Smooth muscle cell (in vitro differentiated cells): ENCODE data around the gene MICA. TPM values are rescaled to one million over a fixed set of nuclear protein-coding genes. Genes with fewer than 3 reads are reported as not detected.
"Not testable (repeated sequence)": the region's sequence is repeated elsewhere in the genome, so short reads cannot be mapped to it uniquely, and the experiment has no call there.

Source experiments
- DNase-seq: peaks from one replicate; lab custom pipeline; 2025; ENCODE audit not compliant: unreplicated experiment; lab: John Stamatoyannopoulos, UW
- H2AFZ ChIP-seq: fragments of 200-600 bp; sonication (generic); 2 replicates; pipeline ENCODE4 v1.6.0; 2016; ENCODE audit warnings: antibody characterized with exemption, low read depth, mild to moderate bottlenecking
- H3F3A ChIP-seq: fragments of 200-600 bp; sonication (generic); 2 replicates; pipeline ENCODE4 v1.6.0; 2017; ENCODE audit warnings: antibody characterized with exemption, low read depth
- H3K27ac ChIP-seq: fragments of 200-600 bp; sonication (generic); 2 replicates; pipeline ENCODE4 v1.5.1; 2016; ENCODE audit warnings: low read depth, mild to moderate bottlenecking
- H3K27me3 ChIP-seq: fragments of 200-600 bp; sonication (generic); 2 replicates; pipeline ENCODE4 v1.6.1; 2016; ENCODE audit warnings: low read depth, mild to moderate bottlenecking
- H3K36me3 ChIP-seq: fragments of 200-600 bp; sonication (generic); 2 replicates; pipeline ENCODE4 v1.5.1; 2016; ENCODE audit warnings: low read depth
- H3K4me1 ChIP-seq: fragments of 200-600 bp; sonication (generic); 2 replicates; pipeline ENCODE4 v1.5.1; 2016; ENCODE audit warnings: low read depth
- H3K4me2 ChIP-seq: fragments of 200-600 bp; sonication (generic); 2 replicates; pipeline ENCODE4 v1.6.0; 2016; ENCODE audit warnings: mild to moderate bottlenecking
- H3K4me3 ChIP-seq: fragments of 200-600 bp; sonication (generic); 2 replicates; pipeline ENCODE4 v1.5.1; 2016; ENCODE audit warnings: mild to moderate bottlenecking
- H3K79me2 ChIP-seq: fragments of 200-600 bp; sonication (generic); 2 replicates; pipeline ENCODE4 v1.6.0; 2016; ENCODE audit warnings: low read depth, mild to moderate bottlenecking
- H3K9ac ChIP-seq: fragments of 200-600 bp; sonication (generic); 2 replicates; pipeline ENCODE4 v1.6.0; 2016; ENCODE audit warnings: low read depth
- H3K9me3 ChIP-seq: fragments of 200-600 bp; sonication (generic); replicated peaks from 2 replicates; pipeline ENCODE4 v1.5.1; 2016; ENCODE audit warnings: low read depth
- H4K20me1 ChIP-seq: fragments of 200-600 bp; sonication (generic); 2 replicates; pipeline ENCODE4 v1.6.0; 2016; ENCODE audit warnings: low read depth
- CTCF ChIP-seq: fragments of 200-600 bp; sonication (generic); IDR thresholded peaks from 2 replicates; pipeline ENCODE4 v1.5.1; 2017; ENCODE audit warnings: borderline replicate concordance, mild to moderate bottlenecking, antibody characterized with exemption; ENCODE audit not compliant: insufficient read depth, poor library complexity, severe bottlenecking
- WGBS: methylation state at CpG from one replicate; pipeline ENCODE4 v1.1.7; 2016; ENCODE audit warnings: low lambda C conversion rate; 5-methylcytosine and 5-hydroxymethylcytosine counted together
- polyA plus RNA-seq: library from polyadenylated mRNA; unstranded; fragments of >200 nt; fragmentation: Nextera tagmentation; extraction: Ambion mirVana; gene quantifications from 2 replicates; pipeline ENCODE4 v1.2.1, GENCODE V29; 2016
- total RNA-seq: library from RNA; depleted of rRNA; stranded (reverse); fragments of >200 nt; gene quantifications from 2 replicates; pipeline ENCODE4 v1.2.3, GENCODE V29; 2014

The MICA gene
- total and polyA plus RNA-seq, 2 experiments from 2014 or later: 54.2 to 60.8 TPM

- no peak overlapping the region for H3K27ac ChIP-seq
- H3F3A ChIP-seq: no peaks in the 10 kb centered on the region
- H3K9ac ChIP-seq: no peak overlapping the region
- no peaks in the 10 kb centered on the region for H3K9me3 ChIP-seq
- H3K4me1 ChIP-seq: no peaks in the 10 kb centered on the region
- no peaks in the 10 kb centered on the region for H3K27me3 ChIP-seq
- H2AFZ ChIP-seq: no peak overlapping the region
- no peaks in the 10 kb centered on the region for H3K36me3 ChIP-seq
- no peak for DNase-seq
- H3K4me3 ChIP-seq: no peak overlapping the region
- no peak for TF ChIP-seq CTCF
- no peaks in the 10 kb centered on the region for H4K20me1 ChIP-seq
- H3K4me2 ChIP-seq: no peak overlapping the region
- 72% methylated on average over 3 of the region's 3 CpGs for WGBS
- no peaks in the 10 kb centered on the region for H3K79me2 ChIP-seq
Observed at GRCh38 chr6:31386099-31386498, 17.3 kb upstream of the MICA start.

GRCh38 chr6:31386977-31387376 is 16.4 kb upstream of the MICA start:
- no peaks in the 10 kb centered on the region for H3K4me1 ChIP-seq
- H3F3A ChIP-seq: no peaks in the 10 kb centered on the region
- H3K4me2 ChIP-seq: no peak overlapping the region
- no peaks in the 10 kb centered on the region for H3K27me3 ChIP-seq
- no peak overlapping the region for H3K4me3 ChIP-seq
- no peak for DNase-seq
- H3K36me3 ChIP-seq: no peaks in the 10 kb centered on the region
- no peaks in the 10 kb centered on the region for H4K20me1 ChIP-seq
- H3K9ac ChIP-seq: no peak overlapping the region
- H2AFZ ChIP-seq: no peak overlapping the region
- H3K27ac ChIP-seq: no peak overlapping the region
- no peaks in the 10 kb centered on the region for H3K79me2 ChIP-seq
- H3K9me3 ChIP-seq: no peaks in the 10 kb centered on the region
- WGBS: 88% methylated on average over 1 of the region's 1 CpG
- no peak for TF ChIP-seq CTCF

DNA sequence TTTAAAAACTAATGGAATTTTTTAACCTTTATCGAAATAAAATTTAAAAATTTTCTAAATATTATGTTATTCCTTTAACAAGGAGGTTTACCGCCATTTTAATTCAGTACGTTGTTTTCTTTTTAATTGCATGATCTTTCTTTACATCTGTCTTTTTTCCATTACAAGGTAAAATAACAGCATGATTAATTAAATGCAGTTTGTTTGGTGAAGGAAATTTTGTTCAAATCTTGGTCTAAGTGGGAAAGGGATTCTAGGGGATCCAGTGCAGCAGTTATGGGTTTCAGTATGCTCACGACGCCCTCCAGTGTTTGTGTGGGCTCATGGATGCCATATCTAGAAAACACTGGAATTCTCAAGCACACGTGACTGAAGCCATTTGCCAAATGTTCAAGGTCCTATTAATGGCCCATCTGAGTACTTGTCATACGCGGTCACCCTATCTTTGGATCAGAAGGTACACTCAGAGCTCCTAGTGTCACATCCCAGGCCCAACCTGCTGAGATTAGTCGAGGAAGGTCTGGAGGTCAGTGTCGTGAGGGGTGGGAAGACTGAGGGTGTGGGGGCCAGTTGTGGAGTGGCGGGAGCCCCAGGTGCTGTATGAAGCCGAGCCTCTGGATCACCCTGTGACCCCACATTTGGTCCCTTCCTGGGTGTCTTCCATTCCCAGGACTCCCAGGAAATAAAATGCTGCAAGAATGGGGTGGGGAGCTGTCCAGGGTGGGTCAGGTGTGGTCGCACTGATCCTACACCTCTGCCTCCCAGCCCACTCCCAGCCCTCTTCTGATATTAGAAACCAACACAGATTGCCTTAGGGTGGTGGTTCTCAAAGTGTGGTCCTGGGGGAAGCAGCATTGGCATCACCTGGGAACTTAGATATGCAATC is 14.2 kb upstream of the MICA start:
- WGBS: 71% methylated on average over 5 of the region's 13 CpGs
- H2AFZ ChIP-seq, H3K27ac ChIP-seq, H3K4me1 ChIP-seq, DNase-seq, H3K36me3 ChIP-seq, H3K27me3 ChIP-seq, H3K9me3 ChIP-seq, H4K20me1 ChIP-seq, H3K4me3 ChIP-seq, H3K9ac ChIP-seq, H3K79me2 ChIP-seq, H3F3A ChIP-seq, H3K4me2 ChIP-seq: not testable (repeated sequence)

DNA sequence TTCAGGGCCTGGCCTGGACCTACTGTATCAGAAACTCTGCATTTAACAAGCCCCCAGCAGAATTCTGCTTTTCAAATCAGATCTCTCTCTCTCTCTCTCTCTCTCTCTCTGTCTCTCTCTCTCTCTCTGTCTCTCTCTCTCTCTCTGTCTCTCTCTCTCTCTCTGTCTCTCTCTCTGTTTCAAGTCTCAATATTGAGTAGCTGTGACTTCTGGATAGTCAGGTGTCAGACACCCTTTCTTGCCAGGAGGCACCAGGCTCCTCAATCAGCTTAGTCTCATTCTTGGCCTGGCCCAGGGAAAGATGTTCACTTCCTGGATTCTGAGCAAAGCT is 13.6 kb upstream of the MICA start:
- not testable (repeated sequence) for H3F3A ChIP-seq, H3K27me3 ChIP-seq, H3K79me2 ChIP-seq, H3K9me3 ChIP-seq, DNase-seq, H4K20me1 ChIP-seq, H3K27ac ChIP-seq, H2AFZ ChIP-seq, H3K4me1 ChIP-seq, H3K36me3 ChIP-seq, H3K4me2 ChIP-seq, H3K4me3 ChIP-seq, H3K9ac ChIP-seq
